OCI-LY7 (cell line): ENCODE data around the gene CHN2. TPM values are rescaled to one million over a fixed set of nuclear protein-coding genes. Genes with fewer than 3 reads are reported as not detected.

Experiments used
- BruUV-seq: library from RNA; stranded (reverse); fragments of 400-500 nt; replicated peaks from 2 replicates; lab custom pipeline; 2021; lab: Mats Ljungman, UMichigan
- CTCF ChIA-PET: fragments of 300-600 bp; sonication (Branson Sonifier 250); formaldehyde crosslinking; loops from one replicate; lab custom pipeline; 2022; ENCODE audit warnings: antibody characterized with exemption; ENCODE audit not compliant: unreplicated experiment; lab: Charles Lee
- POLR2A ChIA-PET: fragments of 300-600 bp; sonication (Branson Sonifier 250); formaldehyde crosslinking; loops from one replicate; lab custom pipeline; 2022; ENCODE audit warnings: antibody characterized with exemption; lab: Charles Lee
- DNase-seq: peaks from one replicate; pipeline ENCODE4 v3.0.0-alpha.2; 2015; ENCODE audit warnings: low spot score
- H2AFZ ChIP-seq: fragments of 200-600 bp; sonication (generic), shearing (Covaris generic); 2 replicates; pipeline ENCODE4 v1.6.1; 2014; ENCODE audit warnings: mild to moderate bottlenecking, antibody characterized with exemption, low read length, moderate library complexity
- H3K27ac ChIP-seq: fragments of 200-600 bp; sonication (generic); 2 replicates; pipeline ENCODE4 v1.5.1; 2014; ENCODE audit warnings: mixed run types, low read depth, mild to moderate bottlenecking, moderate library complexity, low read length, inconsistent platforms; ENCODE audit not compliant: poor library complexity, severe bottlenecking
- H3K36me3 ChIP-seq: fragments of 200-600 bp; sonication (generic); 2 replicates; pipeline ENCODE4 v1.6.1; 2014; ENCODE audit warnings: mild to moderate bottlenecking, antibody characterized with exemption, low read length, moderate library complexity, mixed read lengths; ENCODE audit not compliant: insufficient read depth
- H3K4me1 ChIP-seq: fragments of 200-600 bp; sonication (generic); 2 replicates; pipeline ENCODE4 v1.5.1; 2014; ENCODE audit warnings: mild to moderate bottlenecking, low read length; ENCODE audit not compliant: insufficient read depth, poor library complexity, severe bottlenecking
- H3K4me2 ChIP-seq: fragments of 200-600 bp; sonication (generic); 2 replicates; pipeline ENCODE4 v1.6.1; 2014; ENCODE audit warnings: mild to moderate bottlenecking, low read length
- H3K4me3 ChIP-seq: fragments of 200-600 bp; sonication (generic); 2 replicates; pipeline ENCODE4 v1.5.1; 2014; ENCODE audit warnings: mild to moderate bottlenecking, low read depth, low read length; ENCODE audit not compliant: poor library complexity, severe bottlenecking
- H3K79me2 ChIP-seq: fragments of 200-600 bp; sonication (generic); 2 replicates; pipeline ENCODE4 v1.6.1; 2016; ENCODE audit warnings: low read depth, mild to moderate bottlenecking, low read length, moderate library complexity, mixed read lengths; ENCODE audit not compliant: insufficient read depth
- H3K9me2 ChIP-seq: fragments of 200-600 bp; sonication (generic); 2 replicates; pipeline ENCODE4 v1.6.1; 2016; ENCODE audit warnings: mild to moderate bottlenecking, low read length, mixed read lengths; ENCODE audit not compliant: insufficient read depth
- H3K9me3 ChIP-seq: fragments of 200-600 bp; sonication (generic); 2 replicates; pipeline ENCODE4 v1.6.1; 2014; ENCODE audit warnings: mild to moderate bottlenecking, mixed run types, low read length, mixed read lengths
- H4K20me1 ChIP-seq: fragments of 200-600 bp; sonication (generic); 2 replicates; pipeline ENCODE4 v1.6.1; 2014; ENCODE audit warnings: mild to moderate bottlenecking, antibody characterized with exemption, low read length, moderate library complexity, mixed read lengths; ENCODE audit not compliant: insufficient read depth
- EZH2phosphoT487 ChIP-seq: fragments of 200-600 bp; sonication (generic); IDR thresholded peaks from 2 replicates; pipeline ENCODE4 v1.6.1; 2018; ENCODE audit warnings: low read depth, borderline replicate concordance, mild to moderate bottlenecking, mixed run types, antibody characterized with exemption, low read length, moderate library complexity, mixed read lengths
- intact Hi-C: fragments of 100-400 bp; cut with micrococcal nuclease; formaldehyde crosslinking; loops from one replicate; pipeline ENCODE4 v1.10.0; 2022; ENCODE audit not compliant: unreplicated experiment
- total RNA-seq, 2 experiments: library from RNA; depleted of rRNA in 1 of 2; stranded (reverse); fragments of >200 nt in 1 of 2; shearing (Covaris generic) in 1 of 2; gene quantifications; 2 replicates each; pipeline ENCODE4 v1.2.3, GENCODE V29; 2014 to 2022
- TF ChIP-seq, protein P1 (sequence below): fragments of 200-600 bp; sonication (generic); conservative IDR thresholded peaks from 2 replicates; pipeline ENCODE4 v1.5.1; 2014; ENCODE audit warnings: mild to moderate bottlenecking, antibody characterized with exemption, low read length, moderate library complexity, mixed read lengths

Gene CHN2
- total RNA-seq, 2 experiments from 2014 or later = not detected

DNA sequence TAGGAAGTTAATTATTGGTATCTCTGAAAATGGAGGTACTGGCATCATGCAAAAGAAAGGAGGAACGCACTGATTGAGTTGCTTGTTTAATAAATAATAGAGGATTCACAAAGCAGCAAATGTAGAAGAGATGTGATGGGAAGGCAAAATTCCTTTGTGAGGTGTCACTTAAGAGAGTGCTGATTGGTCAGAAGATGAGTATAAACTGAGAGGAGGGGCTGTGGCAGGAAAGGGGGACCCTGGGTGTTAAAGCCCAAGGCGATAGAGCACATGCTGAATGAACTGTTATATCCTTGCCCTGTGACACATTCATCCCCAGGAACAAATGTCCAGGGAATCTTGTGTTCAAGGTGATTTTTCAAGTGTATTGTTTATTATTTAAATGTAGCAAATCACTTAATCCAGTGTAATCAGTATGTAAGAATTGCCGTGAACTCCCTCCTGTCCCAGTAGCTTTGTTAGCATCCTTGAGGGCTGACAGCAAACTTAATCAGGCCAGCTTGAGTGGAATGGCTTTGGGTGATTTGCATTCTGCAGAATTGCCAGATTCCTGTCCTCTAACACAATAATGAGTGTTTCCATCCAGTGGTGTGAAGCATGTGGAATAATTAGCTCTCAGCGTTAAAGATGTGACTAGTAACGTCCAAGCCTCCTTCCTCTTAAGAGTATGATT lies 111.9 kb downstream of the CHN2 start:
- no TSS peak for BruUV-seq
- H3K27ac ChIP-seq = no peak overlapping the region
- TF ChIP-seq, protein P1, sequence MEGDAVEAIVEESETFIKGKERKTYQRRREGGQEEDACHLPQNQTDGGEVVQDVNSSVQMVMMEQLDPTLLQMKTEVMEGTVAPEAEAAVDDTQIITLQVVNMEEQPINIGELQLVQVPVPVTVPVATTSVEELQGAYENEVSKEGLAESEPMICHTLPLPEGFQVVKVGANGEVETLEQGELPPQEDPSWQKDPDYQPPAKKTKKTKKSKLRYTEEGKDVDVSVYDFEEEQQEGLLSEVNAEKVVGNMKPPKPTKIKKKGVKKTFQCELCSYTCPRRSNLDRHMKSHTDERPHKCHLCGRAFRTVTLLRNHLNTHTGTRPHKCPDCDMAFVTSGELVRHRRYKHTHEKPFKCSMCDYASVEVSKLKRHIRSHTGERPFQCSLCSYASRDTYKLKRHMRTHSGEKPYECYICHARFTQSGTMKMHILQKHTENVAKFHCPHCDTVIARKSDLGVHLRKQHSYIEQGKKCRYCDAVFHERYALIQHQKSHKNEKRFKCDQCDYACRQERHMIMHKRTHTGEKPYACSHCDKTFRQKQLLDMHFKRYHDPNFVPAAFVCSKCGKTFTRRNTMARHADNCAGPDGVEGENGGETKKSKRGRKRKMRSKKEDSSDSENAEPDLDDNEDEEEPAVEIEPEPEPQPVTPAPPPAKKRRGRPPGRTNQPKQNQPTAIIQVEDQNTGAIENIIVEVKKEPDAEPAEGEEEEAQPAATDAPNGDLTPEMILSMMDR = no peak
- no peak for TF ChIP-seq EZH2phosphoT487
- H3K4me3 ChIP-seq = no peak overlapping the region
- H3K4me2 ChIP-seq = no peak overlapping the region
- no peak for DNase-seq
- intact Hi-C loops = no loop called here
- no peaks in the 10 kb centered on the region for H3K36me3 ChIP-seq
- H3K79me2 ChIP-seq = no peaks in the 10 kb centered on the region
- no peaks in the 10 kb centered on the region for H4K20me1 ChIP-seq
- CTCF ChIA-PET = no interaction called here
- H3K9me2 ChIP-seq = no peaks in the 10 kb centered on the region
- no peak overlapping the region for H2AFZ ChIP-seq
- POLR2A ChIA-PET = interaction anchor here (0.6 kb wide), 1 partner anchor 26 kb away, joined by 3 read pairs; no protein-coding TSS in a partner anchor
- H3K9me3 ChIP-seq = no peaks in the 10 kb centered on the region
- no peaks in the 10 kb centered on the region for H3K4me1 ChIP-seq

DNA sequence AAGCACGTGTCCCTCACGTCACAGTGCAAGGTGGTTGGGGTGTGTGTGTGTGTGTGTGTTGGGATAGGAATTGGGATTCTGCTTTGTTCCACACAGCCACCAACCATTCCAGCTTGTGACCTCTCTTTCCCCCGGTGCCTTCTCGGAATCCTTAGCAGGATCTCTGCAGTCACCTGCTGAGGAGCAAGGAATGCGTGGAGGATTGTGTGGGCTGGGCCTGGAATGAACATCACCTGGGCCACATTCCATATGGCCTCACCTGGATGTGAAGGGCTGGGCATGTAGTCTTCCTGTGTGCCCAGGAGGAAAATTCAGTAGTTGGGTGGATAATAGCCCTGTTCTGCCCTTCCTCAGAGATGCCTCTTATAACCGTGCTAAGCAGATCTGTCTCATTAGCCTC lies 113.8 kb downstream of the CHN2 start:
- no TSS peak for BruUV-seq
- Histone ChIP-seq H4K20me1 (no peaks in the 10 kb centered on the region), H3K4me3 (no peak overlapping the region), H3K4me1 (no peaks in the 10 kb centered on the region), H3K36me3 (no peaks in the 10 kb centered on the region), H3K79me2 (no peaks in the 10 kb centered on the region), H3K4me2 (no peak overlapping the region), H3K27ac (no peak overlapping the region), H3K9me2 (no peaks in the 10 kb centered on the region), H3K9me3 (no peaks in the 10 kb centered on the region), H2AFZ (no peak overlapping the region)
- ChIA-PET CTCF (no interaction called here), POLR2A (no interaction called here)
- intact Hi-C loops = no loop called here
- no peak for DNase-seq
- no peak for TF ChIP-seq EZH2phosphoT487
- TF ChIP-seq, protein P1 = no peak
